SK-N-SH (cell line): ENCODE results near the gene RHBDD3. TPM values are rescaled to one million over a fixed set of nuclear protein-coding genes. Genes with fewer than 3 reads are reported as not detected.
A peak's percentile ranks its signal among the peaks of the same experiment; 100 is the strongest.

Experiments
- CTCF ChIA-PET: fragments of 300-600, 350-600 bp; formaldehyde crosslinking; extraction: SDS; loops from one replicate; lab custom pipeline; 2021; lab: Yijun Ruan, JAX
- POLR2A ChIA-PET: fragments of 350-600 bp; sonication (Branson Sonifier 250); formaldehyde crosslinking; extraction: SDS; loops from one replicate; lab custom pipeline; 2020; ENCODE audit warnings: antibody characterized with exemption, inconsistent platforms; lab: Yijun Ruan, JAX
- DNase-seq: peaks from one replicate; pipeline ENCODE4 v3.0.0; 2012
- H2AFZ ChIP-seq: fragments of 200-600 bp; sonication (generic); 2 replicates; pipeline ENCODE4 v1.8.1; 2016; ENCODE audit warnings: antibody characterized with exemption, mild to moderate bottlenecking, low read depth
- H3F3A ChIP-seq: fragments of 200-600 bp; sonication (generic); replicated peaks from 2 replicates; pipeline ENCODE3; 2016; ENCODE audit warnings: antibody characterized with exemption, mild to moderate bottlenecking; ENCODE audit not compliant: insufficient read depth
- H3K27ac ChIP-seq, 2 experiments: fragments of 200-500 bp in 1 of 2; fragments of 200-600 bp in 1 of 2; sonication (Bioruptor generic) in 1 of 2; sonication (generic), shearing (Covaris generic) in 1 of 2; 2 replicates each; pipeline versions ENCODE4 v1.5.1 to v1.6.1; 2014 to 2016; ENCODE audit warnings: low read depth in 2 of 2, inconsistent platforms in 1 of 2, low read length in 1 of 2, mild to moderate bottlenecking in 1 of 2, mixed read lengths in 1 of 2
- H3K27me3 ChIP-seq: fragments of 200-600 bp; sonication (generic), shearing (Covaris generic); 2 replicates; pipeline ENCODE4 v1.6.1; 2016; ENCODE audit warnings: mixed run types; ENCODE audit not compliant: insufficient read depth
- H3K36me3 ChIP-seq, 2 experiments: fragments of 200-500 bp in 1 of 2; fragments of 200-600 bp in 1 of 2; sonication (Bioruptor generic) in 1 of 2; sonication (generic) in 1 of 2; replicated peaks in 1 of 2; 2 replicates each; pipeline versions ENCODE3 to v1.5.1; 2014 to 2016; ENCODE audit warnings: low read length in 1 of 2, mild to moderate bottlenecking in 1 of 2; ENCODE audit not compliant: insufficient read depth in 2 of 2, control insufficient read depth in 1 of 2
- H3K4me1 ChIP-seq, 2 experiments: fragments of 200-500 bp in 1 of 2; fragments of 200-600 bp in 1 of 2; sonication (Bioruptor generic) in 1 of 2; sonication (generic), shearing (Covaris generic) in 1 of 2; 2 replicates each; pipeline versions ENCODE4 v1.5.1 to v1.6.1; 2014 to 2016; ENCODE audit warnings: low read depth in 1 of 2, low read length in 1 of 2, mixed run types in 1 of 2; ENCODE audit not compliant: insufficient read depth in 2 of 2, control insufficient read depth in 1 of 2
- H3K4me2 ChIP-seq: fragments of 200-600 bp; sonication (generic), shearing (Covaris generic); 2 replicates; pipeline ENCODE4 v1.6.1; 2017; ENCODE audit warnings: mixed run types
- H3K4me3 ChIP-seq, 2 experiments: fragments of 200-500 bp in 1 of 2; fragments of 200-600 bp in 1 of 2; sonication (Bioruptor generic) in 1 of 2; sonication (generic), shearing (Covaris generic) in 1 of 2; 2 replicates each; pipeline versions ENCODE4 v1.5.1 to v1.8.1; 2014 to 2016; ENCODE audit warnings: low read depth in 2 of 2, inconsistent platforms in 1 of 2, low read length in 1 of 2, mild to moderate bottlenecking in 1 of 2, mixed read lengths in 1 of 2, moderate library complexity in 1 of 2
- H3K79me2 ChIP-seq: fragments of 200-600 bp; sonication (generic); 2 replicates; pipeline ENCODE4 v1.8.1; 2017; ENCODE audit warnings: mild to moderate bottlenecking; ENCODE audit not compliant: insufficient read depth
- H3K9ac ChIP-seq: fragments of 200-600 bp; sonication (generic); 2 replicates; pipeline ENCODE4 v1.6.1; 2017; ENCODE audit warnings: mixed run types
- H3K9me2 ChIP-seq: fragments of 200-600 bp; sonication (generic); 2 replicates; pipeline ENCODE4 v1.6.1; 2017; ENCODE audit warnings: mixed run types
- H3K9me3 ChIP-seq: fragments of 200-600 bp; sonication (generic); 2 replicates; pipeline ENCODE4 v1.6.1; 2017; ENCODE audit warnings: mixed run types, mild to moderate bottlenecking, moderate library complexity
- H4K20me1 ChIP-seq: fragments of 200-600 bp; sonication (generic); 2 replicates; pipeline ENCODE4 v1.6.1; 2017; ENCODE audit warnings: mild to moderate bottlenecking, mixed run types; ENCODE audit not compliant: insufficient read depth
- CHD2 ChIP-seq: fragments of 150-350 bp; IDR thresholded peaks from 2 replicates; pipeline ENCODE4 v1.6.1; 2018; ENCODE audit warnings: low read length; ENCODE audit not compliant: partially characterized antibody
- FOXM1 ChIP-seq: IDR thresholded peaks from 2 replicates; pipeline ENCODE4 v1.4.0; 2012; ENCODE audit warnings: low read depth, mild to moderate bottlenecking
- GABPA ChIP-seq: IDR thresholded peaks from 2 replicates; pipeline ENCODE4 v1.4.0; 2012; ENCODE audit warnings: low read depth, mild to moderate bottlenecking
- MXI1 ChIP-seq: IDR thresholded peaks from 2 replicates; pipeline ENCODE4 v1.6.1; 2012; ENCODE audit warnings: mild to moderate bottlenecking, low read depth, low read length, improper control_type of control experiment
- NRF1 ChIP-seq: IDR thresholded peaks from 2 replicates; pipeline ENCODE4 v1.6.1; 2012; ENCODE audit warnings: low read depth, mild to moderate bottlenecking, low read length
- RAD21 ChIP-seq: IDR thresholded peaks from 2 replicates; pipeline ENCODE4 v1.6.1; 2012; ENCODE audit warnings: mild to moderate bottlenecking, low read length
- RCOR1 ChIP-seq: fragments of 150-350 bp; IDR thresholded peaks from 2 replicates; pipeline ENCODE4 v1.6.1; 2017; ENCODE audit warnings: antibody characterized with exemption, low read length
- RXRA ChIP-seq: IDR thresholded peaks from 2 replicates; pipeline ENCODE4 v1.4.0; 2012; ENCODE audit warnings: low read depth, mild to moderate bottlenecking, borderline replicate concordance
- SIN3A ChIP-seq: IDR thresholded peaks from 2 replicates; pipeline ENCODE4 v1.6.1; 2012; ENCODE audit warnings: low read depth, mild to moderate bottlenecking, low read length, moderate library complexity, borderline replicate concordance
- TCF12 ChIP-seq: IDR thresholded peaks from 2 replicates; pipeline ENCODE4 v1.4.0; 2012
- WGBS: methylation state at CpG from one replicate; pipeline ENCODE4 v1.1.6; 2017; ENCODE audit warnings: low lambda C conversion rate; 5-methylcytosine and 5-hydroxymethylcytosine counted together
- polyA plus RNA-seq, 3 experiments: library from polyadenylated mRNA; depleted of rRNA; stranded (reverse); fragments of >200 nt; gene quantifications; 2 replicates each; pipeline ENCODE4 v1.2.3, GENCODE V29; 2012
- TF ChIP-seq, protein P1 (sequence below): IDR thresholded peaks from 2 replicates; pipeline ENCODE4 v1.6.1; 2012; ENCODE audit warnings: mild to moderate bottlenecking, low read depth, low read length, moderate library complexity
- TF ChIP-seq, protein P2 (sequence below): IDR thresholded peaks from 2 replicates; pipeline ENCODE4 v1.4.0; 2012; ENCODE audit warnings: low read depth, borderline replicate concordance

The RHBDD3 gene
- polyA plus RNA-seq, 1 of the 3 experiments (the other 2 are of a cell fraction) = 19.0 TPM

DNA sequence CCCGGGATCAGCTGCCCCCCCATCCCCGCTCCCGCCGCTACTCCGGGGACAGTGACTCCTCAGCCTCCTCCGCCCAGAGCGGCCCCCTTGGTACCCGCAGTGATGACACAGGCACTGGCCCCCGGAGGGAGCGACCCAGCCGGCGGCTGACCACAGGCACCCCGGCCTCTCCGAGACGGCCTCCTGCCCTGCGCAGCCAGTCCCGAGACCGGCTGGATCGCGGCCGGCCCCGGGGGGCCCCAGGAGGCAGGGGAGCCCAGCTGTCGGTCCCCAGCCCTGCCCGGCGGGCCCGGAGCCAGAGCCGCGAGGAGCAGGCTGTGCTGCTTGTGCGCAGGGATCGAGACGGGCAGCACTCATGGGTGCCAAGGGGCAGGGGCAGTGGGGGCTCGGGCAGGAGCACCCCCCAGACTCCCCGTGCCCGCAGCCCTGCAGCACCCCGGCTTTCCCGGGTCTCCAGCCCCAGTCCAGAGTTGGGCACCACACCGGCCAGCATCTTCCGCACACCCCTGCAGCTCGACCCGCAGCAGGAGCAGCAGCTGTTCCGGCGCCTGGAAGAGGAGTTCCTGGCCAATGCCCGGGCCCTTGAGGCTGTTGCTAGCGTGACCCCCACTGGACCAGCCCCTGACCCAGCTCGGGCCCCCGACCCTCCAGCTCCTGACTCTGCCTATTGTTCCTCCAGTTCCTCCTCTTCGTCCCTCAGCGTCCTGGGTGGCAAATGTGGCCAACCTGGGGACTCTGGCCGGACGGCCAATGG is 43.9 kb upstream of the RHBDD3 start:
- no peak for TF ChIP-seq GABPA
- no peak for TF ChIP-seq RAD21
- no peak for TF ChIP-seq CHD2
- no peak for TF ChIP-seq RXRA
- TF ChIP-seq, protein P1, sequence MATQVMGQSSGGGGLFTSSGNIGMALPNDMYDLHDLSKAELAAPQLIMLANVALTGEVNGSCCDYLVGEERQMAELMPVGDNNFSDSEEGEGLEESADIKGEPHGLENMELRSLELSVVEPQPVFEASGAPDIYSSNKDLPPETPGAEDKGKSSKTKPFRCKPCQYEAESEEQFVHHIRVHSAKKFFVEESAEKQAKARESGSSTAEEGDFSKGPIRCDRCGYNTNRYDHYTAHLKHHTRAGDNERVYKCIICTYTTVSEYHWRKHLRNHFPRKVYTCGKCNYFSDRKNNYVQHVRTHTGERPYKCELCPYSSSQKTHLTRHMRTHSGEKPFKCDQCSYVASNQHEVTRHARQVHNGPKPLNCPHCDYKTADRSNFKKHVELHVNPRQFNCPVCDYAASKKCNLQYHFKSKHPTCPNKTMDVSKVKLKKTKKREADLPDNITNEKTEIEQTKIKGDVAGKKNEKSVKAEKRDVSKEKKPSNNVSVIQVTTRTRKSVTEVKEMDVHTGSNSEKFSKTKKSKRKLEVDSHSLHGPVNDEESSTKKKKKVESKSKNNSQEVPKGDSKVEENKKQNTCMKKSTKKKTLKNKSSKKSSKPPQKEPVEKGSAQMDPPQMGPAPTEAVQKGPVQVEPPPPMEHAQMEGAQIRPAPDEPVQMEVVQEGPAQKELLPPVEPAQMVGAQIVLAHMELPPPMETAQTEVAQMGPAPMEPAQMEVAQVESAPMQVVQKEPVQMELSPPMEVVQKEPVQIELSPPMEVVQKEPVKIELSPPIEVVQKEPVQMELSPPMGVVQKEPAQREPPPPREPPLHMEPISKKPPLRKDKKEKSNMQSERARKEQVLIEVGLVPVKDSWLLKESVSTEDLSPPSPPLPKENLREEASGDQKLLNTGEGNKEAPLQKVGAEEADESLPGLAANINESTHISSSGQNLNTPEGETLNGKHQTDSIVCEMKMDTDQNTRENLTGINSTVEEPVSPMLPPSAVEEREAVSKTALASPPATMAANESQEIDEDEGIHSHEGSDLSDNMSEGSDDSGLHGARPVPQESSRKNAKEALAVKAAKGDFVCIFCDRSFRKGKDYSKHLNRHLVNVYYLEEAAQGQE = no peak
- TF ChIP-seq SIN3A = no peak
- TF ChIP-seq, protein P2, sequence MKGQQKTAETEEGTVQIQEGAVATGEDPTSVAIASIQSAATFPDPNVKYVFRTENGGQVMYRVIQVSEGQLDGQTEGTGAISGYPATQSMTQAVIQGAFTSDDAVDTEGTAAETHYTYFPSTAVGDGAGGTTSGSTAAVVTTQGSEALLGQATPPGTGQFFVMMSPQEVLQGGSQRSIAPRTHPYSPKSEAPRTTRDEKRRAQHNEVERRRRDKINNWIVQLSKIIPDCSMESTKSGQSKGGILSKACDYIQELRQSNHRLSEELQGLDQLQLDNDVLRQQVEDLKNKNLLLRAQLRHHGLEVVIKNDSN = no peak
- no peak for TF ChIP-seq NRF1
- no peak for TF ChIP-seq FOXM1
- no peak for TF ChIP-seq MXI1
- no peak for TF ChIP-seq TCF12
- TF ChIP-seq RCOR1 = no peak
- Histone ChIP-seq H3K9me3 (no peaks in the 10 kb centered on the region), H2AFZ (no peak overlapping the region), H3K27me3 (peaks cover 21% of the 10 kb centered on the region), H3K4me1 (peaks cover 18 to 35% of the 10 kb centered on the region in 2 experiments; a peak in 3 of 4 replicates), H3K4me3 (no peak overlapping the region), H3K9me2 (no peaks in the 10 kb centered on the region), H4K20me1 (peaks cover 18% of the 10 kb centered on the region; the same call in 1 of the 2 replicates), H3K9ac (peak overlapping the region; percentile 56; the same call in 1 of the 2 replicates), H3F3A (no peaks in the 10 kb centered on the region), H3K27ac (peak overlapping the region in 1 of 2 experiments; percentile 88; a peak in 2 of 4 replicates), H3K79me2 (peaks cover 30% of the 10 kb centered on the region), H3K4me2 (peak overlapping the region; percentile 66; the same call in 1 of the 2 replicates), H3K36me3 (peaks cover 6 to 7% of the 10 kb centered on the region in 2 experiments)
- DNase-seq = peak; percentile 37
- POLR2A ChIA-PET = no interaction called here
- CTCF ChIA-PET = interaction anchor here (0.7 to 4.5 kb wide), 2 partner anchors 14 to 30 kb away, joined by 3 to 35 read pairs; no protein-coding TSS in a partner anchor
- WGBS = 85% methylated on average over 26 of the region's 50 CpGs
